Measurements from ENCODE around the gene SLC6A3.

GRCh38 chr5:1390861-1391600 is 54.2 kb downstream of the SLC6A3 start:
- TF ChIP-seq POLR2AphosphoS5 (IDR thresholded peaks at IDR 0.05; ENCODE audit: low read depth, low read length) (no peak), REST (IDR thresholded peaks at IDR 0.05; ENCODE audit: insufficient read depth in 1 of 2, low read depth in 2 of 2, low read length in 2 of 2) (no peak), FOXP2 (optimal IDR thresholded peaks at IDR 0.05; ENCODE audit: borderline replicate concordance, extremely low read depth, extremely low read length, insufficient read depth) (no peak), SIN3A (IDR thresholded peaks at IDR 0.05; ENCODE audit: borderline replicate concordance, insufficient read depth, low read length) (no peak)
